Measurements from ENCODE around the gene RPEL1. TPM values are rescaled to one million over a fixed set of nuclear protein-coding genes. Genes with fewer than 3 reads are reported as not detected.

The RPEL1 gene
- total and polyA plus RNA-seq, 9 donors = not detected

- no peak for DNase-seq
- no peaks in the 10 kb centered on the region for H3K36me3 ChIP-seq
- peaks cover 8% of the 10 kb centered on the region for H3K4me1 ChIP-seq (ENCODE audit: insufficient read depth)
- H3K9me3 ChIP-seq = no peaks in the 10 kb centered on the region
- TF ChIP-seq POLR2A (IDR thresholded peaks at IDR 0.05) = no peak
- no peak for TF ChIP-seq EP300 (IDR thresholded peaks at IDR 0.05)
- TF ChIP-seq CTCF (IDR thresholded peaks at IDR 0.05) = no peak
- intact Hi-C loops (cut with DNase I) = no loop called here
- 6 to 18% (median 9%) methylated on average over 4 of the region's 4 CpGs for WGBS, 3 donors
- no peak overlapping the region for H3K4me3 ChIP-seq
- no peak overlapping the region for H3K27ac ChIP-seq
- no peaks in the 10 kb centered on the region for H3K27me3 ChIP-seq
Observed at GRCh38 chr10:103273041-103273441, 27.4 kb downstream of the RPEL1 start.

- TF ChIP-seq CTCF (IDR thresholded peaks at IDR 0.05) = no peak
- no peak for TF ChIP-seq EP300 (IDR thresholded peaks at IDR 0.05)
- no peak for TF ChIP-seq POLR2A (IDR thresholded peaks at IDR 0.05)
- DNase-seq = no peak
- Histone ChIP-seq H3K4me1 (ENCODE audit: insufficient read depth) (peaks cover 8% of the 10 kb centered on the region), H3K27ac (no peak overlapping the region), H3K36me3 (no peaks in the 10 kb centered on the region), H3K9me3 (no peaks in the 10 kb centered on the region), H3K27me3 (no peaks in the 10 kb centered on the region), H3K4me3 (no peak overlapping the region)
- intact Hi-C loops (cut with DNase I) = no loop called here
- WGBS, 3 donors = 9 to 15% (median 11%) methylated on average over 21 of the region's 21 CpGs
Observed at GRCh38 chr10:103276251-103276895, 30.7 kb downstream of the RPEL1 start.

- Histone ChIP-seq H3K36me3 (no peaks in the 10 kb centered on the region), H3K4me3 (no peak within 1 kb of the TSS), H3K4me1 (ENCODE audit: insufficient read depth) (peaks cover 8% of the 10 kb centered on the region), H3K9me3 (no peaks in the 10 kb centered on the region), H3K27me3 (no peaks in the 10 kb centered on the region), H3K27ac (no peak within 1 kb of the TSS)
- no peak for DNase-seq
- intact Hi-C loops (cut with DNase I) = no loop called here
- WGBS, 3 donors = 1 to 2% (median 1%) methylated on average over 57 to 105 of the region's 105 CpGs
- TF ChIP-seq EP300 (IDR thresholded peaks at IDR 0.05) (no peak), POLR2A (IDR thresholded peaks at IDR 0.05) (no peak), CTCF (IDR thresholded peaks at IDR 0.05) (no peak)
Observed at GRCh38 chr10:103276896-103277712, 31.4 kb downstream of the RPEL1 start, which contains the start of gene INA. Gene INA, plus strand, starts transcription at chr10:103277138. Its CDS starts 74 bp downstream, at chr10:103277212.

GRCh38 chr10:103277713-103278536 lies 32.2 kb downstream of the RPEL1 start:
- 3 to 10% (median 3%) methylated on average over 35 to 76 of the region's 76 CpGs for WGBS, 3 donors
- H3K27ac ChIP-seq = no peak overlapping the region
- DNase-seq = no peak
- no peak overlapping the region for H3K4me3 ChIP-seq
- intact Hi-C loops (cut with DNase I) = no loop called here
- no peaks in the 10 kb centered on the region for H3K36me3 ChIP-seq
- no peak for TF ChIP-seq CTCF (IDR thresholded peaks at IDR 0.05)
- no peak for TF ChIP-seq POLR2A (IDR thresholded peaks at IDR 0.05)
- TF ChIP-seq EP300 (IDR thresholded peaks at IDR 0.05) = no peak
- H3K4me1 ChIP-seq (ENCODE audit: insufficient read depth) = peaks cover 8% of the 10 kb centered on the region
- no peaks in the 10 kb centered on the region for H3K27me3 ChIP-seq
- no peaks in the 10 kb centered on the region for H3K9me3 ChIP-seq
